WTC11 (cell line): ENCODE data around the gene TAS2R9.

Experiments
- AFF4 ChIP-seq: sonication (generic); formaldehyde crosslinking; IDR thresholded peaks from 2 replicates; pipeline ENCODE4 v1.8.1; 2023; ENCODE audit warnings: mild to moderate bottlenecking, missing genetic modification reagents, borderline replicate concordance
- CTCF ChIP-seq: fragments of 200-600 bp; IDR thresholded peaks from 2 replicates; pipeline ENCODE4 v1.8.0; 2022; ENCODE audit warnings: antibody characterized with exemption
- TCF7 ChIP-seq: sonication (generic); formaldehyde crosslinking; IDR thresholded peaks from 2 replicates; pipeline ENCODE4 v1.8.0; 2022; ENCODE audit warnings: mild to moderate bottlenecking, low read depth, missing genetic modification reagents, moderate library complexity
- USF1 ChIP-seq: sonication (generic); formaldehyde crosslinking; IDR thresholded peaks from 2 replicates; pipeline ENCODE4 v1.8.0; 2022; ENCODE audit warnings: mild to moderate bottlenecking, missing genetic modification reagents
- ZNF121 ChIP-seq: sonication (generic); formaldehyde crosslinking; IDR thresholded peaks from 2 replicates; pipeline ENCODE4 v1.8.0; 2023; ENCODE audit warnings: missing genetic modification reagents
- ZNF281 ChIP-seq: sonication (generic); formaldehyde crosslinking; IDR thresholded peaks from 2 replicates; pipeline ENCODE4 v1.8.0; 2023; ENCODE audit warnings: mild to moderate bottlenecking, missing genetic modification reagents

- TF ChIP-seq CTCF (no peak), USF1 (CRISPR knock-in tag) (no peak), AFF4 (CRISPR knock-in tag) (no peak), ZNF121 (CRISPR knock-in tag) (no peak), ZNF281 (CRISPR knock-in tag) (no peak), TCF7 (CRISPR knock-in tag) (no peak)
These were observed at the start of gene TAS2R9 for GRCh38 chr12:10810068-10810467.
